Kidney epithelial cell (primary cell): ENCODE results near the gene FREM2. TPM values are rescaled to one million over a fixed set of nuclear protein-coding genes. Genes with fewer than 3 reads are reported as not detected.
A peak's percentile ranks its signal among the peaks of the same experiment; 100 is the strongest.

Experiments
- DNase-seq: peaks from one replicate; pipeline ENCODE4 v3.0.0-alpha.2; 2010; ENCODE audit warnings: low read depth
- H3K27me3 ChIP-seq: 2 replicates; pipeline ENCODE4 v1.6.0; 2011; ENCODE audit warnings: low read length; ENCODE audit not compliant: control insufficient read depth, insufficient read depth
- H3K36me3 ChIP-seq: 2 replicates; pipeline ENCODE4 v1.5.1; 2011; ENCODE audit warnings: low read length; ENCODE audit not compliant: control insufficient read depth, insufficient read depth
- H3K4me3 ChIP-seq: 2 replicates; pipeline ENCODE4 v1.5.1; 2011; ENCODE audit warnings: low read depth, mild to moderate bottlenecking, control low read depth, low read length
- CTCF ChIP-seq: IDR thresholded peaks from 2 replicates; pipeline ENCODE4 v1.5.1; 2011; ENCODE audit warnings: mild to moderate bottlenecking, moderate library complexity, low read length, control low read depth, inconsistent platforms; ENCODE audit not compliant: insufficient read depth, poor library complexity, severe bottlenecking
- total RNA-seq: library from RNA; depleted of rRNA; stranded (reverse); fragments of >200 nt; gene quantifications from 2 replicates; pipeline ENCODE4 v1.2.3, GENCODE V29; 2015

Gene FREM2
- total RNA-seq, 1 donor from 2014 or later, result 1.0 TPM

GRCh38 chr13:38863536-38863935, 176.7 kb downstream of the FREM2 start:
- no peak for DNase-seq
- Histone ChIP-seq H3K27me3 (no peaks in the 10 kb centered on the region), H3K4me3 (no peak overlapping the region), H3K36me3 (no peaks in the 10 kb centered on the region)
- TF ChIP-seq CTCF, result no peak

- Histone ChIP-seq H3K36me3 (no peaks in the 10 kb centered on the region), H3K27me3 (no peaks in the 10 kb centered on the region), H3K4me3 (no peak overlapping the region)
- TF ChIP-seq CTCF, result no peak
- DNase-seq, result no peak
These were observed 179.8 kb downstream of the FREM2 start for GRCh38 chr13:38866649-38867048.

GRCh38 chr13:38868399-38868798, 181.5 kb downstream of the FREM2 start:
- no peak for DNase-seq
- no peak for TF ChIP-seq CTCF
- H3K4me3 ChIP-seq, result no peak overlapping the region
- H3K27me3 ChIP-seq, result no peaks in the 10 kb centered on the region
- H3K36me3 ChIP-seq, result no peaks in the 10 kb centered on the region

GRCh38 chr13:38868870-38869269, 182.0 kb downstream of the FREM2 start:
- Histone ChIP-seq H3K4me3 (no peak overlapping the region), H3K36me3 (no peaks in the 10 kb centered on the region), H3K27me3 (no peaks in the 10 kb centered on the region)
- no peak for TF ChIP-seq CTCF
- DNase-seq, result no peak

- no peak for DNase-seq
- no peaks in the 10 kb centered on the region for H3K36me3 ChIP-seq
- TF ChIP-seq CTCF, result no peak
- H3K27me3 ChIP-seq, result no peaks in the 10 kb centered on the region
- H3K4me3 ChIP-seq, result no peak overlapping the region
These were observed 184.4 kb downstream of the FREM2 start for GRCh38 chr13:38871275-38871674.

GRCh38 chr13:38872693-38873092, 185.8 kb downstream of the FREM2 start:
- no peak for DNase-seq
- H3K4me3 ChIP-seq, result no peak overlapping the region
- H3K27me3 ChIP-seq, result no peaks in the 10 kb centered on the region
- H3K36me3 ChIP-seq, result no peaks in the 10 kb centered on the region
- peak; percentile 79 for TF ChIP-seq CTCF
